Activated CD4-positive, CD25-positive, alpha-beta regulatory T cell treated with anti-CD3 and anti-CD28 coated beads, Interleukin-2, amount 50 U/mL, for 16 hours (primary cell): ENCODE results near the gene NOXA1.

Experiments
- DNase-seq: peaks from one replicate; pipeline ENCODE4 v3.0.0-alpha.2; 2020; ENCODE audit warnings: low read depth, low spot score

NOXA1 gene

DNA sequence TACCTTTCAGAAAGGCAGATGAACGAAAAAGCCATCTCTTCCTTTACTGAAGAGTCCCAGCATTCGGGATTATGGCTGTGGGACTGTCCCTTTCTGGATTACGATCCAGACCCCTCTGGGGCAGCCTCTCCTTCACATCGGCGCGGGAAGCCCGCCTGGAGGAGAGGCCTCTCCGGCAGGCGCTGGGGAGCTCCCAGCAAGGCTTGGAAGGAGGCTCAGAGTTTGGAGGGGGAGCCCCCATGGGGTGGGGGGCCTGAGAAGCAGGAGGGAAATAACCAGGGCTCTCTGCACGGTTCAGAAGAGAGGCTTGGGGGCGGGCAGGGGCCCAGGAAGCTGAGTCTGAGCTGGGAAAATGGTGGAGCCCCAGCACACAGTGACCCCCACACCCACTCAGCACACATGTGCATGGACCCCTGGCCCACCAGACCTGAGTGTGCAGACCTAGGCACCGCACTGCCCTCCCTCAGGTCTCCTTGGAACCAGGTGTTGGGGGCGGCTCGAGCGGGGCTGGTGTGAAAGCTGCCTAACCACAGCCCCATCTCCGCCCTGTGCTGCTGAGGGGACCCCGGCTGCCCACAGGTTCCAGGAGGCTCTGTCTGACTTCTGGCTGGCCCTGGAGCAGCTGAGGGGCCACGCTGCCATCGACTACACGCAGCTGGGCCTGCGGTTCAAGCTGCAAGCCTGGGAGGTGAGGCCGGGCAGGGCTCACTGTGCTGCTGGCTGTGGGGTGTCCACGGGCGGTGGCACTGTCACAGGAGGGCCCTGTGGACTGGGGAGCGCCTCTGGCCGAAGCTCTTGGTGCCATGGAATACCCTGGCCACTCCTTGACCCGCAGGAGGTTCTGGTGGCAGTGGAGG, 4.5 kb downstream of the NOXA1 start:
- no peak for DNase-seq

DNA sequence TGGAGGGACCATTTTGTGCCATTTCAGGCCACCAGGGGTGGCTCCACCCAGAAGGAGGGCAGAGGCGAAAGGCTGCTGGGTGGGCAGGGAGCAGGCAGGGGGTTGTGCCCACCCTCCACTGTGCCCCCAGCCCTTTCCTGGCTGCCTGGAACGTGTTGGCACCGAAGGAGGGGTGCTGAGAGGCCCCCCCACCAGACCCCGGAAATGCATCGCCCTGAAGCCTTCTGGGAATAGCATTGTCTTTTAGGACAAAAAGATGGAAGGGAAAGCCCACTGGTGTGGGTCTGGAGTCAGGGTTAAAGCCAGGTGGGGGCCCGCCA, 5.1 kb downstream of the NOXA1 start:
- no peak for DNase-seq

DNA sequence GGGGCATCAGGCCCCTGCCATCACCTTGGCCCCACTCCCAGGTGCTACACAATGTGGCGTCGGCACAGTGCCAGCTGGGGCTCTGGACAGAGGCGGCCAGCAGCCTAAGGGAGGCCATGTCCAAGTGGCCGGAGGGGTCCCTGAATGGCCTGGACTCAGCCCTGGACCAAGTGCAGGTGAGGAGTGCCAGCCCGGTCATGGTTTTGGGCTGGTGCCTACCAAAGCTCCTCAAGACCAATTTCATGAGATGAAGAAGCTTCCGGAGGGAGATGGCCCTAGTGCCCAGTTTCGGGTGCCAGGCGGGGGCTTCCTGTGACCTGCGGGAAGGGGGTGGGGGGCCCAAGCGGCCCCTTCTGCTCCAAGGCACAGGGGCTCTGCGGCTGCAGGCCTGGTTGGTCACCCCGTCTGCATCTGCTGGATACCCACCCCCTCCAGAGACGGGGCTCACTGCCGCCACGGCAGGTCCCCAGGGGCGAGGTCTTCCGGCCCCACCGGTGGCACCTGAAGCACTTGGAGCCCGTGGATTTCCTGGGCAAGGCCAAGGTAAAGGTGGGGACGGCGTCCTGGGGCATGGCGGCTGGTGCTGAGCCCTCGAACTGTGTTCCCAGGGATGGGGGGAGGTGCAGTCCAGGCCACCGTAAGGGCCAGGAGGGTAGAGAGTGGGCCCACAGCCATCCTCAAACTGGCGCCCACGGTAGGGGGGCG, 5.8 kb downstream of the NOXA1 start:
- DNase-seq, result no peak

DNA sequence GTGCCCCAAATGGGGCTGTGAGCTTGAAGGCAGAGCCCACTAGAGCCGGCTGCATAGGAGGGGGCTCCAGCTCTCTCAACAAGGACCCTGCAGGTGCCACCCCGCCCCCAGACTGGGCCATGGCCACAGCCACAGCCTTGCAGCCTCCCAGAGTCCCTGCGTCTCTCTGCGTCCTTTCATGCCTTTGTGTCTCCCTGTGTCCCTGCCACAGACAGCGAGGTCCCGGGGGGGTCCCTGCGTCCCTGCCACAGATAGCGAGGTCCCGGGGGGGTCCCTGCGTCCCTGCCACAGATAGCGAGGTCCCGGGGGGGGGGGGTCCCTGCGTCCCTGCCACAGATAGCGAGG, 6.3 kb downstream of the NOXA1 start:
- no peak for DNase-seq

DNA sequence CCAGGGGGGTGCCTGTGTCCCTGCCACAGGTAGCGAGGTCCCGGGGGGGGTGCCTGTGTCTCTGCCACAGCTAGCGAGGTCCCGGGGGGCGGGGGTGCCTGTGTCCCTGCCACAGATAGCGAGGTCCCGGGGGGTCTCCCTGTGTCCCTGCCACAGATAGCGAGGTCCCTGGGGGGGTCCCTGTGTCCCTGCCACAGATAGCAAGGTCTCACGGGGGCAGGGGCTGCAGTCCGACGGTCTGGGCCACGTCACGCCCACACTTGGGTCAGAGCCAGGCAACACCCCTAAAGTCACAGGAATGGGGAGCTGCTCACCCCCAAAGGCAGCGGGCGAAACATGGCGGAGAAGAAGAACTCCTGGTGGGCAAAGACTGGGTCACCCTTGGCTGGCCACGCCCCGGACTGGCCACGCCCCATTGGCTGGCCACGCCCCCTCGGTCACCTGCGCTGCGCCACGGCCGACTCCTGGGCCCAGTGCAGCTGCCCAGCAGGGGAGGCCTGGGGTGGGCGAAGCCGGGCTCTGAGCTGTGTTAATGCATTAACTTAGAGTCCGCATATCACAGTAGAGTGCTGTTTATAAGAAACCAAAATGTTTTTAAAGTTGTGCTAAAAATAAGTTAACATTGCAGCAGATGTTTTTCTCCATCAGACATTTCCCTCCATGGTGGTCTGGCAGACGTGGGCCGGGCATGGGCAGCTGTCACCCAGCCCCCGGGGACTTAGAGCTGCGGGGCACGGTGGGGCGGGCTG, 7.0 kb downstream of the NOXA1 start:
- DNase-seq, result no peak

DNA sequence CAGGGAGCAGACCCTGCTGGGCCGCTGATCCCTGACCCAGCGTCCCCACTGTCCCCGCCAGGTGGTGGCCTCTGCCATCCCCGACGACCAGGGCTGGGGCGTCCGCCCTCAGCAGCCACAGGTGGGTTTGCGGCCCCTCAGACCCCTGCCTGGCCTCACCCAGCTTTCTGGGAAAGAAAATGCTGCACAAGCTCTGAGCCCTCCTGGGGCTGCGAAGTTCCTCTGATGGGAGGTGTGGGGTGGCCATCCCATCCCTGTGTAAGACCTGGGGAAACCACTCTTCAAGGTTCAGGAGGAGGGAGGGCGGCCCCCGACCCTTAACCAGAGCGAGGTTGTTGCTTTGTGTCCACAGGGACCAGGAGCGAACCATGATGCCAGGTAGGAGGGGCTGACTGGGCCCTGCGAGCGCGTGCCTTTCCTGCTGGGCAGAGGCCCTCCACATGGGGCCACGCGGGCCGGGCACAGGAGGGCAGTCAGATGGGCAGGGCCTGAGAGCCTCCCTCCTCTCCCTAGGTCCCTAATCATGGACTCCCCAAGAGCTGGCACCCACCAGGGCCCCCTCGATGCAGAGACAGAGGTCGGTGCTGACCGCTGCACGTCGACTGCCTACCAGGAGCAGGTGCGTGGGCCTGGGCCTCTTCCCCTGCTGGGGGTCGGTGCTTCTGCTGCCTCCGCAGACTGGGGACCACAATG, 7.7 kb downstream of the NOXA1 start:
- DNase-seq, result no peak

DNA sequence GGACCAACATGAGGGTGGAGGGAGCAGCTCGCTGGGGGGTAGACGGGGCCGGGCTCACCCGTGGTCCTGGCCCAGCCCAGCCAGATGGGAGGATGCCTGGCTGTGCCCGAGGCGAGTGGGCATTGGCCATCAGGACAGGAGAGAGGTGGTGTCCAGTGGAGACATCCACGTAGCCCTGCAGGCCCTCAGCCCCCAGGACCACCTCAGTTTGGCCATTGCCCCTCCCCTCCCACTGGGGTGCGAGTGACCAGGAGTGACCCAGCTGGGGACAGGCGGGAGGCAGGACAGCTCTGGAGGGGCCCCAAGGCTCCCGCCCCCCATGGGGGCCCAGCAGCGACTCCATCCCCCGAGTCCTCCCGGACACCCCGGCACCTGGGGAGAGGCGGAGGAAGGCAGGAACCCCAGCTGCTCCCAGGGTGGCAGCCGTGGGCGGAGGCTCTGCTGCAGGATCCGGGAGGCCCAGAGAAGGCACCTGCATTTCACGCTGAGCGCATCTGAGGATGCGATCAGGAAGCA, 8.3 kb downstream of the NOXA1 start:
- no peak for DNase-seq

DNA sequence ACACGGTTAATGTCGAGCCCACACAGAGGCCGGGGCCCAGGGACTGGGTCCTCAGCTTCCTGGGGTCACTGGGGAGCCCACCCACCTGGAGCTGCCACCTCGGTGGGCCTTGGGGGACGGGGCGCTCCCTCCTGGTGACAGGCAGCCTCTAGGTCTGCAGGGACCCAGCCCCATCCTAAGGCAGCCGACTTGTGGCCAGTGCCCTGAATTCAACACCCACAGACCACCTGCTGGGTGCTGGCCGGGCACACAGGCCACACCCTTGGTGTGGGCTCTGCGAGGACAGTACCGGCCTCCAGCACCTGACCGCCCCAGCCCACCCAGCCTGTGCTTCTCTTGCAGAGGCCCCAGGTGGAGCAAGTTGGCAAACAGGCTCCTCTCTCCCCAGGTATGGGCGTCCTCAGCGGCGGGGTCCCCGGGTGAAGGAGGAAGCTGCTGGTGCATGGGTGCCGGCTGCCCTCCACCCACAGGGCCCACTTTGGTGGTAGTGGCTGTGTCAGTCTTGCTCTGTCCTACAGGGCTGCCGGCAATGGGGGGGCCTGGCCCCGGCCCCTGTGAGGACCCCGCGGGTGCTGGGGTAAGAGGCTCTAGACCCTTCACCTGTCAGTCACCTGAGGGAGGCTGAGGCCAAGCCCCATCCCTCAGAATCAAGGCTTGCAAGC, 9.6 kb downstream of the NOXA1 start:
- DNase-seq, result no peak

DNA sequence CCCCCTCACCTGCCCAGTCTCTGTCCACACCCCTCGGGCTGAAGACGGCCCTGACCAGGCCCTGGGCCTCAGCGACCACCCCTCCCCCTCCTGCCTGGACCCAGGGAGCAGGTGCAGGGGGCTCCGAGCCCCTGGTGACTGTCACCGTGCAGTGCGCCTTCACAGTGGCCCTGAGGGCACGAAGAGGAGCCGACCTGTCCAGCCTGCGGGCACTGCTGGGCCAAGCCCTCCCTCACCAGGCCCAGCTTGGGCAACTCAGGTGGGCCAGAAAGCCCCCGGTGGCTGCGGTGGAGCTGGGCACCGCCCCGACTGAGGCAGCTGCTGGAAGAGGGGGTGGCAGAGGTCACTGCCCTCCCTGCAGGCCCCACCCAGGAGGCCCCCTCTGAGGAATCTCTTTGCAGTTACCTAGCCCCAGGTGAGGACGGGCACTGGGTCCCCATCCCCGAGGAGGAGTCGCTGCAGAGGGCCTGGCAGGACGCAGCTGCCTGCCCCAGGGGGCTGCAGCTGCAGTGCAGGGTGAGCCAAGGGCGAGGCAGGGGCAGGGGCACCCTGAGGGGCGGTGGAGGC, 10.2 kb downstream of the NOXA1 start:
- DNase-seq, result no peak

DNA sequence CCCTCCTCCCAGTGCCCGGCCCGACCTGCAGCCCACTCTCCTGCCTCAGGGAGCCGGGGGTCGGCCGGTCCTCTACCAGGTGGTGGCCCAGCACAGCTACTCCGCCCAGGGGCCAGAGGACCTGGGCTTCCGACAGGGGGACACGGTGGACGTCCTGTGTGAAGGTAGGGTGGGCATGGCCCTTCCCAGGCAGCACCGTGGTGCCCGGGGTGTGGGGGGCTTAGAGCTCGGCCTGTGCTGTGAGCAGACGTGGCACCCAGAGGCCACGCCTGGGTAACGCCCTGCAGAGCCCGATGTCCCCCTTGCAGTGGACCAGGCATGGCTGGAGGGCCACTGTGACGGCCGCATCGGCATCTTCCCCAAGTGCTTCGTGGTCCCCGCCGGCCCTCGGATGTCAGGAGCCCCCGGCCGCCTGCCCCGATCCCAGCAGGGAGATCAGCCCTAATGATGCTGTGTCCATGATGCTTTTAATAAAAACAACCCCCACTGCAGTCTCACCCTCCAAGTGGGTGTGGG, 10.8 kb downstream of the NOXA1 start:
- DNase-seq, result no peak

DNA sequence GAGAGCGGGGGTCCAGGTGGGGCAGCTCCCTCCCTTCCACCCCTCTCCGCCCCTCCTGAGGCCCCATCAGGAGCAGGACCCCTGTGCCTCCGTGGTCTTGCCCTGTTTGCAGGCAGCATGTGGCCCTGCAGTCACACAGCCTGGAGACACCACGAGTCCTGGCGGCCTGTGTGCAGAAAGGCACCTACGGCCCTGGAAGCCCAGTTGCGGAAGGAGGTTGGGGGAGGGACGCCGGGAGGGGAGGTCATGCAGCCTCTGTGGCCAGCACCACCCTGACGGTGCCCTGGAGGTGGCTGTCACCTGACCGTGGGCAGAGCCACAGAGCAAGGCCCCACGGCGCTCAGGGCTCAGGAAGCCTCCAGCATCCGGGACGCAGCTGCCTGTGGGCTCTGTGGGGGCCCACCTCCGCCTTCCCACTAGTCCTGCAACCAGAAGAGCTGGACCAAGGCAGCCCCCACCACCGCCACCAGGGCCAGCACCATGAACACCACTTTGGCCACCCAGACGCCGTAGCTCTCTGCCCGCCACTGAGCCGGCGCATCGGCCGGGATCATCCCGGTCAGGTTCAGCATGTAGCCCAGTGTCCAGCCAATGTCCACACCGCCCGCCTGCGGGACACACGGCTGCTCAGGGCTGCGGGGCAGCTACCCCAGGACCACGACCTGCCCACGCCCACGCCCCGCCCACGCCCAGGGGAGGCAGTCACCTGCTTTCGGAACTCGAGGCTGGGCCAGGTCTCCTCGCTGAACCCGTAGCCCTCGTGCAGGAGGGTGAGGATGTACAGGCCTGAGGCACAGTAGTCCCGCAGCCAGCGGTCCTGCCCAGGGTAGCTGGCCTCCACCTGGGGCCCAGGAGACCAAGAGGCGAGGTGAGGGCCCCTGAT, 11.5 kb downstream of the NOXA1 start:
- no peak for DNase-seq

DNA sequence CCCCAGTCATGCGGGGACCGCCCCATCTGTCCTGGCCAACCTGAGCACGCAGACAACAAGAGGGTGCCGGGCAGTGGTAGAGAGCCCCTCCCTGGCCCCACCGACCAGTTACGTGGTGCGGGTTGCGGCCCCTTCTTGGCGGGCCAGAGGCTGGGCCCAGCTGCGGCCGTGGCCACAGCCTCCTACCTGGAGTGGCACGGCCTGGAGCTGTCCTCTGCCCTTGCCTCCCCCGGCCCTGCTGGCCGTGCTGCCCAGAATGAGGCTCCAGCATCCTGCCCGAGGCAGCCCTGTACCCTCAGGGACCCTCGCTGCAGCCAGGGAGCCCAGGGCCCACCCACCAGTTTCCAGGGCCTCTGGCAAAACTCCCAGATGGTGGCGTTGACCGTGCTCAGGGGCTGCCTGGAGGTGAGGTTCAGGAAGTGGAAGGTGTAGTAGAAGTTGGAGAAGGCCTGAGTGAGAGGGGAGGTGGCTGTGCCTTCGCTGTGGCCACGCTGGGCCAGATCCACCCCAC, 12.2 kb downstream of the NOXA1 start:
- no peak for DNase-seq

DNA sequence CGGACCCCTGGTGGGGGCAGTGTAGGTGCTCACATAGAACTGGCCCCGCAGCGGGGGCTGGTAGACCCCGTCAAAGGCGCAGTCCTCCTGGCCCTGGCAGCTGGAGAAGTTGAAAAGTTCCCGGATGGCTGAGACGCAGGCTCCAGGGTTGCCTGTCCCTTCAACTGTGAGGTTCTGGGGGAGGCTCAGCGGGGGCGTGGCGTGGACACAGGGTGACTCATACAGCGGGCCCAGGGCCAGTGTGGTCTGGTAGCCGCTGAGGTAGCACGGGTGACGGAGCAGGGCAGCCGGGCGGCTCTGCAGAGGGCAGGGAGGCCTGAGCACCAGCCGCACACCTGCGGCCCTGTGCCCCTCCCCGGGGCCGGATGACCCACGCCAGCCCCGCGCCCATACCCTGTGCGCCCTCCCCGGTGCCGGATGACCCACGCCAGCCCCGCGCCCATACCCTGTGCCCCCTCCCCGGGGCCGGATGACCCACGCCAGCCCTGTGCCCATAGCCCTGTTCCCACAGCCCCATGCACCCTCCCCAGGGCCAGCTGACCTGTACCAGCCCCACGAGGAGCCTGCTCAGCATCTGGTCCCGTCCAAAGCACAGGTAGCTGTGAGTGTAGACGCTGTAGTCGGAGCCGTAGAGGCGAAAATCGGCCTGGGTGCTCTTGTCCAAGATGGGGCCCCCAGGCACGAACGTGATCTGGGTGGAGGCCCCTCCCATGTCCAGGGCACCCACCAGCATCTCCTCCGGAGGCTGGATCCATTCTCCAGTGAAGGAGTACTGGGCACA, 13.0 kb downstream of the NOXA1 start:
- no peak for DNase-seq

DNA sequence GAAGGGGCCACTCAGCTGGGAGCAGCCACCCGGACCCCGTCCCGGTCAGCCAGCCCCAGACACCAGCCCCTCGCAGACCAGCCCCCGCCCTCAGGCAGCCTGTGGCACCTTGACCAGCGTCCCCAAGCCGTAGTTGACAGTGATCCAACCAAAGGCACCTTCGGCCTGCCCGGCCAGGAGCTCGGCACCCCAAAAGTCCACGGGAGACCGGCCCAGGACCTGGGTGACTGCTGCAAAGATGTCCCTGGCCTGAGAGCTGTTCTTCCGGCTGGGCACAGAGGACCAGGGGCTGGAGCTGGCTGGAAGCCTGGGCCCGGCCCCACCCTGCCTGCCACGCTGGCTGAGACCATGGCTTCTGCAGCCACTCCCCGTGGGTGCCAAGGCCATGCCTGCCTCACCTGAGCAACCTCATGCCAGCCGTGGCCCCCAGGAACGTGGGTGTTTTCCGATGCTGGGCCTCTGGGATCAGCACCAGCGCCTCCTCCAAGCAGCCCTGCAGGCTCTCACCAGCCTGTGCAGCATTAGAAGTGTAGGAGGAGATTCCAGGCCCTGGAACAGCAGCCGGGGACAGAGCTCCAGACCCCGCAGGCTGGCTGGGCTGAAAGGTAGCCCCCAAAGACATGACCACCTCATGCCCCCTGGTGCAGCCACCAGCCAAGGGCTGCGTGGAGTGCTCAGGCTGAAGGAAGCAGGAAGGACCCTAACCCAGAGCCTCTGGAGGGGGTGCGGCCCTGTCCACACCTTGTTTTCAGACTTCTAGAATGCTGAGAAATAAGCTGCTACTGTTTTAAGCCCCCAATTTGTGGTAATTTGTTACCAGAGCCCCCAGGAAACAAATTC, 13.8 kb downstream of the NOXA1 start:
- no peak for DNase-seq

DNA sequence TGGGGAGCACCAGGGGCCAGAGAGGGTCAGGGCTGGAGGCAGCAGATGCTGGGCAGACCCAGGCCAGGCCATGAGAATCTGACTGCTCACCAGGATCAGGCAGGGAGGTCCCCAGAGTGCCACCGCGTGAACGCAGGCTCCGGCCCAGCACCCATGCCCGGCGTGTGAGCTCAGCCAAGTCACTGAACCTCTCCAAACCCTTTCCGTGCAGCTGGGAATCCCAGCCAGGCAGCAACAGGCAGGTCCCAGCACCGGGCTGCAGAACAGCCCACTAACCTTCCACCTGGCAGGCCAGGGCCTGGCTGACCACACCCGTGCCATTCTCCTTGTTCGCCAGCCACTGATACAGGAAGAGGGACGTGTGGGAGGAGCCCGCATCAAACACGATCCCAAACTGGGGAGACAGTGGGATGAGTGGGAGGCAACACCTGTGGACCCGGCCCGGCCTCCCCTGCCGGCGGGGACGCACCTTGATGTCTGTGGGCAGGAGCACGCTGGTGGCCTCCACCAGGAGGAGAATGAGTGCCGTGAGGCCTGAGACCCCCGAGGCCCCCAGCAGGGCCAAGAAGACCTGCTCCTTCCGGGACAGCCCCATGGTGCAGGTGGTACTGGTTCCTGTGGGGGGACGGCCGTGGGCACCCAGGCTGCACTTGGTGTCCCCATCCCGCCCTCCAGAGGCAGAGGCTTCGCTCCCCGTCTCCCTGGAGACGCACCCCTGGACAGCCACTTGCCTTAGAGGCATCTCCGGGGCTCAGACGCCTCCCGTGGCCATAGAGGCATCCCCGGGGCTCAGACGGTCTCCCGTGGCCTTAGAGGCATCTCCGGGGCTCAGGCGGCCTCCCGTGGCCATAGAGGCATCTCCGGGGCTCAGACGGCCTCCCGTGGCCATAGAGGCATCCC, 14.7 kb downstream of the NOXA1 start:
- no peak for DNase-seq

DNA sequence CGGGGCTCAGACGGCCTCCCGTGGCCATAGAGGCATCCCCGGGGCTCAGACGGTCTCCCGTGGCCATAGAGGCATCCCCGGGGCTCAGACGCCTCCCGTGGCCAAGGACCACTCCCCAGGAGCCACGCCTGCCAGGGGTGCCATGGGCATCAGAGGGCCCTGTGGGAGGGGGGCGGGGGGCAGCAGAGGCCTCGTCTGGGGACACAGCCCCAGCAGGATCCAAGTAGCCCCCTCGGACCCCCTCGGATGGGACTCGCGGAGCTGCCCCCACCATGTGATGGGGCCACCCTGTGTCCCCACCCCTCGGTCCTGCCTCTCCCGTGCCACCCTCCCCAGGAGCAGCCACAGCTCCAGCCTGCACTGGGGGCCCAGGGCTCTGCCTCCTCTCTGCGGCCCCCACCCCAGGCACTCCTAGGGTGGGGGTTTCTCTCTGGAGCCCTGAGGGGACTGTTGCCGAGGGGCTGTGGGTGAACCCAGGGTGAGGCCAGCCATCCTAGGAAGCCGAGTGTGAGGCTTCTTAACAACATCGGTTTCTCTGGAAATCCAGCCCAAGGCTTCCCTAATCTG, 15.5 kb downstream of the NOXA1 start:
- DNase-seq, result no peak
